GM23248 (cell line): ENCODE measurements around the gene TTC39B. TPM values are rescaled to one million over a fixed set of nuclear protein-coding genes. Genes with fewer than 3 reads are reported as not detected.

ENCODE experiments used
- DNase-seq: peaks from one replicate; pipeline ENCODE4 v3.0.0-alpha.2; 2015
- H2AFZ ChIP-seq: fragments of 200-600 bp; sonication (generic); 2 replicates; pipeline ENCODE4 v1.6.1; 2016; ENCODE audit warnings: antibody characterized with exemption
- H3F3A ChIP-seq: fragments of 200-600 bp; sonication (generic); 2 replicates; pipeline ENCODE4 v1.6.1; 2016; ENCODE audit warnings: mild to moderate bottlenecking, antibody characterized with exemption, mixed run types; ENCODE audit not compliant: insufficient read depth
- H3K27ac ChIP-seq: fragments of 200-600 bp; sonication (generic); 2 replicates; pipeline ENCODE4 v1.5.1; 2016; ENCODE audit warnings: mild to moderate bottlenecking
- H3K27me3 ChIP-seq: fragments of 200-600 bp; sonication (generic); replicated peaks from 2 replicates; pipeline ENCODE4 v1.6.1; 2016; ENCODE audit warnings: mild to moderate bottlenecking; ENCODE audit not compliant: insufficient read depth
- H3K36me3 ChIP-seq: fragments of 200-600 bp; sonication (generic); 2 replicates; pipeline ENCODE4 v1.6.1; 2016; ENCODE audit warnings: low read depth, mild to moderate bottlenecking
- H3K4me1 ChIP-seq: fragments of 200-600 bp; sonication (generic); 2 replicates; pipeline ENCODE4 v1.6.1; 2016; ENCODE audit warnings: mild to moderate bottlenecking; ENCODE audit not compliant: insufficient read depth
- H3K4me2 ChIP-seq: fragments of 200-600 bp; sonication (generic); one replicate; pipeline ENCODE4 v1.6.1; 2016; ENCODE audit warnings: mild to moderate bottlenecking; ENCODE audit not compliant: unreplicated experiment
- H3K4me3 ChIP-seq: fragments of 200-600 bp; sonication (generic); 2 replicates; pipeline ENCODE4 v1.5.1; 2016; ENCODE audit warnings: mild to moderate bottlenecking
- H3K79me2 ChIP-seq: fragments of 200-600 bp; sonication (generic); 2 replicates; pipeline ENCODE4 v1.6.1; 2016; ENCODE audit warnings: mild to moderate bottlenecking; ENCODE audit not compliant: insufficient read depth
- H3K9ac ChIP-seq: fragments of 200-600 bp; sonication (generic); 2 replicates; pipeline ENCODE4 v1.6.1; 2016; ENCODE audit warnings: mild to moderate bottlenecking
- H3K9me2 ChIP-seq: fragments of 200-600 bp; sonication (generic); 2 replicates; pipeline ENCODE4 v1.6.1; 2016; ENCODE audit warnings: mixed run types, mild to moderate bottlenecking, moderate library complexity; ENCODE audit not compliant: insufficient read depth
- H3K9me3 ChIP-seq: fragments of 200-600 bp; sonication (generic); one replicate; pipeline ENCODE4 v1.6.1; 2017; ENCODE audit warnings: low read depth
- H4K20me1 ChIP-seq: fragments of 200-600 bp; sonication (generic); 2 replicates; pipeline ENCODE4 v1.6.0; 2016; ENCODE audit not compliant: insufficient read depth
- EZH2 ChIP-seq: fragments of 200-600 bp; sonication (generic); IDR thresholded peaks from 2 replicates; pipeline ENCODE4 v1.6.1; 2018; ENCODE audit warnings: antibody characterized with exemption, mild to moderate bottlenecking; ENCODE audit not compliant: insufficient read depth, poor library complexity, severe bottlenecking
- EZH2phosphoT487 ChIP-seq: fragments of 200-600 bp; sonication (generic); IDR thresholded peaks from 2 replicates; pipeline ENCODE4 v1.6.1; 2018; ENCODE audit warnings: antibody characterized with exemption, moderate library complexity, mild to moderate bottlenecking, low read depth; ENCODE audit not compliant: insufficient read depth
- WGBS, 2 experiments: methylation state at CpG; one replicate each; pipeline ENCODE4 v1.1.6; 2015 to 2017; ENCODE audit warnings: low lambda C conversion rate in 2 of 2, low coverage in 1 of 2; ENCODE audit errors: missing lambda C conversion rate in 2 of 2; 5-methylcytosine and 5-hydroxymethylcytosine counted together
- in situ Hi-C: fragments of 300-500 bp; cut with MboI; formaldehyde crosslinking; loops from 2 replicates; pipeline ENCODE4 v1.15.0; 2020
- polyA plus RNA-seq: library from polyadenylated mRNA; unstranded; fragments of >200 nt; fragmentation: Nextera tagmentation; extraction: Ambion mirVana; gene quantifications from 2 replicates; pipeline ENCODE4 v1.2.1, GENCODE V29; 2016
- total RNA-seq: library from RNA; depleted of rRNA; stranded (reverse); fragments of >200 nt; shearing (Covaris generic); gene quantifications from 2 replicates; pipeline ENCODE4 v1.2.3, GENCODE V29; 2014

The TTC39B gene
- total and polyA plus RNA-seq, 2 experiments from 2014 or later: 6.3 to 10.9 TPM

GRCh38 chr9:15300218-15300617 is 6.8 kb downstream of the TTC39B start:
- Histone ChIP-seq H3F3A (peaks cover 24% of the 10 kb centered on the region), H3K9ac (no peak overlapping the region), H3K9me3 (no peaks in the 10 kb centered on the region), H3K9me2 (no peaks in the 10 kb centered on the region), H3K36me3 (no peaks in the 10 kb centered on the region), H2AFZ (no peak overlapping the region), H4K20me1 (no peaks in the 10 kb centered on the region), H3K4me1 (peaks cover 23% of the 10 kb centered on the region), H3K27ac (peak overlapping the region; percentile 29; the same call in 1 of the 2 replicates), H3K27me3 (no peaks in the 10 kb centered on the region), H3K79me2 (peaks cover 74% of the 10 kb centered on the region), H3K4me3 (no peak overlapping the region), H3K4me2 (no peak overlapping the region)
- in situ Hi-C loops: no loop called here
- peak; percentile 75 for DNase-seq
- no peak for TF ChIP-seq EZH2
- 24 to 26% methylated on average over 1 of the region's 1 CpG for WGBS, 2 experiments

- Histone ChIP-seq H3K79me2 (peaks cover 74% of the 10 kb centered on the region), H3F3A (peaks cover 31% of the 10 kb centered on the region), H3K4me2 (no peak overlapping the region), H3K36me3 (no peaks in the 10 kb centered on the region), H3K9me3 (no peaks in the 10 kb centered on the region), H3K9ac (no peak overlapping the region), H3K4me3 (no peak overlapping the region), H3K27ac (no peak overlapping the region), H3K4me1 (peaks cover 28% of the 10 kb centered on the region), H2AFZ (no peak overlapping the region), H4K20me1 (no peaks in the 10 kb centered on the region), H3K27me3 (no peaks in the 10 kb centered on the region), H3K9me2 (no peaks in the 10 kb centered on the region)
- 93 to 97% methylated on average over 6 of the region's 6 CpGs for WGBS, 2 experiments
- DNase-seq: no peak
- TF ChIP-seq EZH2phosphoT487 (no peak), EZH2 (no peak)
- in situ Hi-C loops: no loop called here
These were observed 7.6 kb downstream of the TTC39B start for GRCh38 chr9:15299374-15299939.

DNA sequence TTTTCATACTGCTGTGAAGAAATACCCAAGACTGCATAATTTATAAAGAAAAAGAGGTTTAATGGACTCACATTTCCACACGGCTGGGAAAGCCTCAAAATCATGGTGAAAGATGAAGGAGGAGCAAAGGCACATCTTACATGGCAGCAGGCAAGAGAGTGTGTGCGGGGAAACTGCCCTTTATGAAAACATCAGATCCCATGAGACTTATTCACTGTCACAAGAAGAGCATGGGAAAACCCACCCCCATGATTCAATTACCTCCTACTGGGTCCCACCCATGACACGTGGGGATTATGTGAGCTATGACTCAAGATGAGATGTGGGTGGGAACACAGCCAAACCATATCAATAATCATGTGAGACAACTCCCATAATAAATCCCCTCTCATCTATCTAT is 8.7 kb downstream of the TTC39B start:
- peaks cover 41% of the 10 kb centered on the region for H3F3A ChIP-seq
- no peak for TF ChIP-seq EZH2phosphoT487

GRCh38 chr9:15295761-15296405 is 11.1 kb downstream of the TTC39B start:
- H3K9ac ChIP-seq: peak overlapping the region; percentile 87
- WGBS, 2 experiments: 0 to 1% methylated on average over 4 of the region's 4 CpGs
- in situ Hi-C loops: no loop called here

More for the DNA sequence above, 8.7 kb downstream of the TTC39B start:
- Histone ChIP-seq H3K27me3 (no peaks in the 10 kb centered on the region), H4K20me1 (no peaks in the 10 kb centered on the region), H3K79me2 (peaks cover 73% of the 10 kb centered on the region), H3K4me3 (no peak overlapping the region), H3K4me2 (no peak overlapping the region), H2AFZ (no peak overlapping the region), H3K9ac (no peak overlapping the region), H3K4me1 (peaks cover 39% of the 10 kb centered on the region), H3K27ac (no peak overlapping the region), H3K9me2 (no peaks in the 10 kb centered on the region), H3K9me3 (no peaks in the 10 kb centered on the region), H3K36me3 (no peaks in the 10 kb centered on the region)
- DNase-seq: no peak
- WGBS, 2 experiments: 68 to 78% methylated on average over 3 of the region's 3 CpGs
- in situ Hi-C loops: no loop called here

More at GRCh38 chr9:15295761-15296405, 11.1 kb downstream of the TTC39B start:
- H3K36me3 ChIP-seq: no peaks in the 10 kb centered on the region
- H2AFZ ChIP-seq: peak overlapping the region; percentile 86
- no peak for TF ChIP-seq EZH2phosphoT487
- TF ChIP-seq EZH2: no peak
- H3K79me2 ChIP-seq: peaks cover 73% of the 10 kb centered on the region
- peaks cover 40% of the 10 kb centered on the region for H3K4me1 ChIP-seq
- H4K20me1 ChIP-seq: no peaks in the 10 kb centered on the region
- peaks cover 41% of the 10 kb centered on the region for H3F3A ChIP-seq
- H3K4me3 ChIP-seq: peak overlapping the region; percentile 79
- no peaks in the 10 kb centered on the region for H3K9me2 ChIP-seq
- H3K4me2 ChIP-seq: peak overlapping the region; percentile 86
- H3K9me3 ChIP-seq: no peaks in the 10 kb centered on the region
- peak overlapping the region; percentile 93 for H3K27ac ChIP-seq
- no peaks in the 10 kb centered on the region for H3K27me3 ChIP-seq
- peak; percentile 89 for DNase-seq
